Testis (tissue), 2 donors: ENCODE results near the gene COQ3.

Experiments
- CTCF ChIP-seq, 3 experiments: fragments of 450-650 bp in 2 of 3; fragments of 200-600 bp in 1 of 3; sonication (generic) in 1 of 3; IDR thresholded peaks; one replicate each; pipeline ENCODE4 v1.5.1; 2016 to 2019; ENCODE audit warnings: antibody characterized with exemption in 3 of 3, mild to moderate bottlenecking in 2 of 3, moderate library complexity in 1 of 3
- POLR2A ChIP-seq: fragments of 450-650 bp; IDR thresholded peaks from one replicate; pipeline ENCODE4 v1.6.1; 2017; ENCODE audit warnings: antibody characterized with exemption, mild to moderate bottlenecking, moderate library complexity

- TF ChIP-seq CTCF (IDR thresholded peaks at IDR 0.05) (no peak), POLR2A (no peak)
These were observed 49.7 kb downstream of the COQ3 start for GRCh38 chr6:99344289-99344688.
